HG03571 (cell line): ENCODE measurements around the gene PLEKHA6.

Experiments used
- ATAC-seq: cut with Tn5 transposase; IDR thresholded peaks from one replicate; pipeline ENCODE4 v1.9.1; 2021; ENCODE audit not compliant: unreplicated experiment

PLEKHA6 gene

DNA sequence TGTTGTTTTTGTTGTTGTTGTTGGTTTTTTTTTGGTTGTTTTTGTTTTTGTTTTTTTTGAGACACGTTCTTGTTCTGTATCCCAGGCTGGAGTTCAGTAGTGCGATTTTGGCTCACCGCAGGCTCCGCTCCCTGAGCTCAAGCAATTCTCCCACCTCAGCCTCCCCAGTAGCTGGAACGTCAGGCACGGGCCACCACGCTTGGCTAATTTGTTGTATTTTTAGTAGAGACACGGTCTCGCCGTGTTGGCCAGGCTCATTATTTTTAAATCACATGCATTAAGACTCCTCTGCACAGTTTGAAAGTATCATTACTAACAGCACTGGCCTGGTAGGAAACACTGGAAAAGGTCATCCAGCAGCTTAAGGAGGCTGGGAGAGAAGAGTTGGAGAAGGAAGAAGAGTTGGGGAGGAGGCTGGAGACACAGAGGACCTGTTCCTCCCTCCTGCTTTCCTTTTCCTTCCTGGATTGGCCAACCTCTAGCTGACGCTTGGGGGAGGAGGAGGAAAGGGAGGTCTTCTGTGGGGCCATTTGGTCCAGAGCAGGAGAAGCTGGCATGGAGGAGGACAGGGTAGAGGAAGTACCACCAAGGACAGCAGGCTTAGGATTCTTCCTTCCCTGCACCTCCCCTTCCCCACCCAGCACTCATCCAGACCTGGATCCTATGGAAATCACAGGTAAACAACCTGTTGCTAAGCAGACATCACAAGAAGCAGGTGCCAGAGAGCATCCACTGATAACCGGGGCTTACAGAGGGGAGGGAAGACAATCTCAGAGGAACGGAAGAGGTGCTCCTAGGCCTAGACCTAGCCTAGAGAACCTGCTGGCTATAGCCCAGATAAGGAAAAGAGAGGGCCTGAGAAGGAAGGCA lies 74.1 kb downstream of the PLEKHA6 start:
- ATAC-seq: no peak

DNA sequence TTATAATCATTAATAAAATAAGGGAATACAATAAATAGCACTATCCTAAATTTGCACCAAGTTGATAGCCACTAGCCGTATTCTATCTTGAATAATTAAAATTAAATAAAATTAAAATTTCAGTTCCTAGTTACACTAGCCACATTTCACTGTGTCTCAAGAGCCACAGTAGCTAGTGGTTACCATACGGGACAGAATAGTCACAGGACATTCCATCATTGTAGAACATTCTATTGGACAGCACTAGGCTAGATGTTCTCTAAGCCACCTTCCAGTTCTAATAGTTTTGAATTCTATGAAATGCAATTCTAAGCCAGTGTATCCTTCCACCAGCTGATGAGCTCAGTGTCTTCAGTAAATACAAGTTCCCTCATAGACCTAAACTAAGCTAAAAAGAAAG lies 74.8 kb downstream of the PLEKHA6 start:
- ATAC-seq: no peak

DNA sequence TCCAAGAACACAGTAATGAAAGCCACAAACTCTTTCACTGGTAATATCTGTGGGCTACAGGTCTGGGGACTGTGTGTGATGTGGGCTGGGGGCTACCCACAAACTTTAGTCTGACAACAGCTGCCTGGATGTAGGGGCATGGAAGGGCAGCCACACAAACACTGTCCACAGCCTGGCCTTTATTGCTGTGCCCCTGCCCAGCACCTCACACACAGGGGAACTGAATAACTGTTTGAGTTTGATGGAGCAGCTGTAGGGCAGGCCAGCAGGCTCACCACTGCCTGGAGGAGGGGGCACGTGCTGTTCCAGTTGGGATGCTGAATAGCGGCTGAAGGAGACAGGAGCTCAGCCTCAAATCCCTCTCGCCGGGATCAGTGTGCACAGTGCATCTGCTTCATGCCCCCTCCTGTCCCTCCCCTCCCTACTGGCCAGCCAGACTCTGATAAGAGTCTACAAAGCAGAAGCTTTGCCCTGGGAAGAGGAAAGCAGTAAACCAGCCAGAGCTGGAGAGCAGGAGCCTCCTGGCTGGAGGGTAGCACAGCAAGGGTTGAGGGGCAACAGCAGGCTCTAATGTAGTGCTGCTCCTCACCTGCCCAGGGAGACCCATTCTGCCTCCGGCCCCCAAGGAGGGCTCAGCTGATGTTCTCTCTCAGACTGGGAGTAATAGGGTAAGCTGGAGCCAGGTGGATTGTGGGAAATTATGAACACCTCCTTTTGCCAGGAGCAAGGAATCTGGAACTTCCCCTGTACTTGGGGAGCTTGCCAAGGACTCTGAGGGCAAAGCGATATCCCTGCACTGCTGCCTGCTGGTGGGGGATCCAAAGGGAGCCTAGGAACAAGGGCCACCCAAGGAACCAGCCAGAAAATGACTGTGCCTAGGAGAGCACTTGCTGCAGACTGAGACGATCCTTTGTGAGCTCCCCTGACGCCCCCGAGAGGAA lies 75.7 kb downstream of the PLEKHA6 start:
- ATAC-seq: no peak

DNA sequence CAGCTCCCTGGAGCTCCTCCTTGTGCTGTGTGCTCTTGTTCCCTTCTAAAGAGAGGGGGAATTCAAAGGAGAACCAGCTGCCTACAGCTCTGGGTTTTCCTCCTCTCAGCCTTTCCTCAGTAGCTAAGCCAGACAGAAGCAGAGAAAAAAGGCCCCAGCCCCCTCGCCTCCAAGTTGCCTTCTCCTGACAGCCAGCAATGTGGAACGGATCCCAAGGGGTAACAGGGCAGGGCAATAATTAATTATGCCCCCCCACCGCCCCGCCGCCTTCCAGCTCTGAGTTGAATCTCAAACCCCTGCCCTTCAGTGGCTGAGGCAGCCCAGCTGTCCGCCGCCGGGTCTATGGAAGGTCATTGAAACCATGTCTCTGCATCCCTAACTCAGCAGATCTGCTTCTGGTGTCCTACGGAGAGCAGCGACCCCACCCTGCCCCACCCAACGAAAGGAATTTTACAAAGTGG lies 76.9 kb downstream of the PLEKHA6 start:
- ATAC-seq: no peak

DNA sequence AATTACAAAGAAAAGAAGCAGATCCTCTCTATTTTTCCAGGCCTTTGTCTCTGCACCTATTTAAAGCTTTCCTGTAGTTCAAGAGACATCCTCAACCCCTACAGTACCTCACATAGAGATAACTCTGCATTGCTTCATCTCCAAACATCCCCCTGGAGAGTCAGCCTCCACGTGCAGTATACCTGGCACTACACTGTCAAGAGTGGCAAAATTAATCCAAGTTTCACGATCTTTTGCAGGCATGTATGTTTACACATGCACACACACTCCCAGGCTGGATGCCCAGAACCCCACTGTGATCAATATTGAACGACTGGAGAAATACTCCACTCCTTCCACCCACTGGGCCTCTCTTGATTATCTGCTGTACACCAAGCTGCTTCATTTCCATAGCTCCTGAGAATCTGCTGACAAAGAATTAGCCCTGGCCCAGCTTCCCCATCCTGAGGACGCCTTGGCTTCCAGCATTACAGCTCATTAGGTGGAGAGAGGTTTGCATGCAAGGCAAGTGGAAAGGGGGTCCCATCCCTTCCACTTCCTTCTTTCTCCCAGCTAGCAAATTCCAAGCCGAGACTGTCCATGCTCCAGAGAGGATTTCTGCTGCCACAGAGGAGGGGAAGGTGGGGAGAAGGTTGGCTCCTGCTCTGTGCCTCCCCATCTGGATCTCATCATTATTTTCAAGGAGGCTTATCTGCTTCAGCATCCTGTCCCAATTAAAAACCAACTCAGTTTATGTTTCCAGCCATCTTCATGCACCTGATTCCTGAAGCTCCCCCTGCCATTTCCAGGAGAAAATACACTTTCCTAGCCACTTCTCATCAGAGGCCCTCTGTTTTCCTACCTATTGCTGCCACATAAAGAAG lies 79.4 kb downstream of the PLEKHA6 start:
- no peak for ATAC-seq

DNA sequence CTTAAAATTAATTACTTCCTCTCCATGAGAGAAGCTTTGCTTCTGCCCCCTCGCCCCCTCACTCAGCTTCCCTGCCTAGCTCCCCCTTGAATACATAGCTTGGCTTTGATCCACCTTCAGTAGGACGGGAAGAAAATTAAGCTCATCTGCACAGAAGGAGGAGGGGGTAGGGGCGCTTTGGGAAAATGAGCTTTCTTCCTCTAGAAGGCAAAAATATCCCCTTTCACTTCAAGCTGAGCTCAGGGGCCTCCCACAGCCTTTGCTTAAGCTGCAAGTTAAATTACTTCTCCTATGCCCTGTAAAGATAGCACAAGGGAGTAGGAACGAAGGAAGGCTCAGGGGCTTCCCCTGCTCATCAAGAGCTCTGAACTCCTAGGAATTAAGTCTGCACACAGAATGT lies 80.8 kb downstream of the PLEKHA6 start:
- ATAC-seq: no peak

DNA sequence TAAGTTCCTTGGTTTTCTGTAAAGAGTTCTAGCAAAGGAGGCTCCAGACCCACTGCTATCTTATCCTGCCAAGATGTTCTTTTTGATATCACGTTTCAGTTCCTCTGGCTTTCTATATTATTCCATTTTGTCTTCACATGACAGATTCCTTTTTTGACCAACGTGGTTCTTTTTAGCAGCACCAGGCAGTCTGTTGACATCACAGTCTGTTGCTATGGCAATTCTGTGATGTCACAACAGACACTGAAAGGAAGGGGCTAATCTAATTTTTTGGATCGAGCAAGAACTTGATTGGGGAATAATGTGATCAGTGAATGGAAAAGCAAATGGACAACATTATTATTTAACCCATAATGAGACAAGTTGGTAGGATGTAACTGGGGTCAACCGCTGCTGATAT lies 81.5 kb downstream of the PLEKHA6 start:
- no peak for ATAC-seq

DNA sequence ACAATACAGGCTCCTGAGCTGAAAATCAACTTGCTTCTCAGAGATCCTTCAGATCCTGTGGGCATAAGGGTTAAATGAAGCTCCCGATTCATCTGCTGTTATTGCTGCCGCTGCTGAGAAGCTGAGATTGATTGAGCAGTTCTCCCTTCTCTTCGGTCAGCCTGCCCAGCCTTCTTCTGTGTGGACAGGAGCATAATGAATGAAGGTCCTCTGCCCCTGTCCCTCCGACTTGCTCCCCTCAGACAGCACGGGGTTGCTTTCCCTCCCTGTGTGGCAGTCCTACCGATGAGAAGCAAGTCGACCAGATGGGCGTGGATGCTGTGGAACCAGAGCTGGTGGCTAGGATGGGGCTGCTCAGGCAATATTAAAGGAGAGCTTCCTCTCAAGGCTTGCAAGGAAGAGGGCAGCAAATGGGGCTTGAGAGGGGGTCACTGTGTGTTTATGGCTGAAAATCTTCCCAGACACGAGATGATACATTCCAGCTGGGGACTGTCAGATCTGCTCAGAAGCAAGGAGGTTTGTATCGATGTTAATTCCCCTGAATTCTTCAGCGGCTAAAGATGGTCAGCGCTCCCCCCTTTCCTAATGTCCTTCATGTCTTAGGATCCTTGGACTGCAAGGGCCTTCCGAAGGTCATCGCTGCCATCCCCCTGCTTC lies 82.0 kb downstream of the PLEKHA6 start:
- no peak for ATAC-seq

DNA sequence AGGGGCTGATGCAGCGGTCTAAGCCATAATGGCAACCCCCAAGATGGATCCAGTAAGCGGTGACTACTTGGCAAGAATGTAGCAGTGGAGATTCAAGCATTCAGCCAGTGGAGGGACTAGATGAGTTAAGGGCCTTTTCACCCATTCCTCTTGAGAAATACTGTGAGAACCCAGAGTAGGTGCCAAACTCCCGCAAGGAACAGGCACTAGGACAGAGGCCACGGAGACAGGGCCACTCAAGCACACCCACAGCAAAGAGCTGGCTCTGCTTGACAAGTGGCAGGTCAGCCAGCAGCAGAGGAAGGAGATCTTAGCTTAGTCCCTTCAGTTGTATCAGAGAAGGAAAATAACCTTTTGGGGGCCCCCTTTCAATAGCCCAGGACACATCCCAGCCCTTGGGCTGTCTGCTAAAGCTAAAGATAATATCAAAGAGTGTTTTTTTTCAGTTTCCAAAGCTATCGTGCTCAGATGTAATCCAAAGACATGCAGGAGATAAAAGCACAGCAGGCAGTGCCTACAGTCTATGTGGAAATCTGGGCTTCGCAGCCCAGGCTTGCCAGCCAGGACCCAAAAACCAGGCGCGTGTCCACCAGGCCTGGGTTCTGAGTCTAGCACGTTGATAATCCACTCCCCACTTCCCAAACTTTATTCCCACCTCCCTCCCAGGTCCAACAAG lies 83.9 kb downstream of the PLEKHA6 start:
- no peak for ATAC-seq

DNA sequence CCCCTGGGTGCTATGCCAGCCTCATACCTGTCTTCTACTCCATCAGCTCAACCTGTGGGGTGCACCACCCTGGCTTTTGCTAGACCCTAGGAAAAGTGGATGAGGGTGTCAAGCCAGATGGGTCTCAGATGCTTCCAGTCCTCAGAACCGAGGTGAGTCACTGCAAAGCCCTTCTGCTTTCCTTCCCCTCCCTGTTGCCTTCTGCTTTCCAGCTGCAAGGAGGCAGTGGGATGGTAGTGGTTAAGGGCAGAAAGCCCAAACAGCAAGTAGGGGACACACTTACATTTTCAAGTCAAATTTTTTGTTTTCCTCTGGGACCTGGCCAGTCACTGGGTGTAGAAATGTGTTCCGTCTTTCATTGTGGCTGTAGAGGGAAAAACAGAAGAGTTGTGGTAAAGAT lies 85.3 kb downstream of the PLEKHA6 start:
- ATAC-seq: no peak

DNA sequence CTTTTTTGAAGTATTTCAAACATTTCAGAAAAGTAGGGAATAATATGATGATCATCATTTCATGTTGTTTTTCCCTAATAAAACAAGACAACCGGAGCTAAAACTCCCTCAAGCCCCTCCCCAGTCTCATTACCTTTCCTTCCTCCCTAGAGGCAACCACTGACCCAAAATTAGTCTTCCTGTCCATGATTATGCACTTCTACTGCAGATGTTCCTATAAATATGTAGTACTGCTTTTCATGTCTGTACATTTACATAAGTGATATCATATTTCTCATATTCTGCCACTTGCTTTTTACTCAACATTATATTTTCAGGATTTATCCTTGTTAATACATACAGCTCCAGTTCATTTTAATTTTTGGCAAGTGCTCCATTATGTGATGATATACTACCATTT lies 87.2 kb downstream of the PLEKHA6 start:
- ATAC-seq: no peak

DNA sequence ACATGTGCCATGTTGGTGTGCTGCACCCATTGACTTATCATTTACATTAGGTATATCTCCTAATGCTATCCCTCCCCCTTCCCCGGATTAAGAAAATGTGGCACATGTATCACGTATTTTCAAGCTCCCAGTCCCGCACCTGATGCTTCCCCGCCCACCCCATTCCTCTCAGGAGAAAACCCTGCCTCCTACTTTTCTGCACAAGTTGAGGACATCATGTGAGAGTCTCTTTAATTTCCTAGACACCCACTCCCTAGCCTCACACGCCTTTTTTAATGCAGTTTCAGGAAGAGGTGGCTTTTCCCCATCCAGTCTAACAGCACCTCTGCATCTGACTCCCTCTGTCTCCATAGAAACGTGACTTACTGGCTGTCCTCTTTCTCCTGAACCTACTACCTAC lies 87.8 kb downstream of the PLEKHA6 start:
- ATAC-seq: no peak

DNA sequence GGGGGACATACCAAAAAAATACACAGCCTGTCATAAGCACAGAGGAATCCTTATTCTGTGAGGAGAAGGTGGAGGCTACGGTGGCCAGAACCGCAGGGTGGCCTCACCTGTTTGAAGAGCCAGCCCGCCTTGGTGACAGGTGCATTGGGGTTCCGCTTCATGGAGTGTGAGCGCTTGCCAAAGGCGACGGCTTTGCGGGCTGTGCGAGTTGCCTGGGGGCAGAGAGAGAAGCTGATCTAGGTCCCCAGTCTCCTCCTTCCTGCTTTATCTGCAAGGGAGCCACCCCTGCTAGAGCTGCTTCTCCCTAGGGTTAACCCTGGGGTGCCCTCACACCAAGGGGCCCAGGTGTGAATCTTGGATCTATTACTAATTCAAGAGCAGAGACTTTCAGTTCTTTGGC lies 91.6 kb downstream of the PLEKHA6 start:
- ATAC-seq: no peak

DNA sequence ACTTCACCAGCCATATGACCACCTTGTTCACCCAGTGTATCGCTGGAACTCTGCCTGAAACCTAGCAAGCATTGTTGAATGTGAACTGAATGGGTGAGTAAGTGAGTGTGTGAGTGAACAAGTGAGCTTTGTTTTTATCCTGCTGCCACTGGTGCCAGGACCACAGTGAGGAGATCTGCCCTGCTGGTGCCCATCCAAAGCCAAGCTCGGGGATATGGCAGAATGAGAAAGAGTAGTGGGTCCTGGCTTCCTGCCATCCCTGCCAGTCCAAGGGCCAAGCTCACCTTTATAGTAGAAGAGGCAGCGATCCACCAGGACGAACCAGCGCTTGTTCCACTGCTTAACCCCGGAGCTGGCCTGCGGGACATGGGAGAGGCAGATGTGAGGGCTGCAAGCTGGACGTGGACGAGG lies 92.5 kb downstream of the PLEKHA6 start:
- ATAC-seq: no peak

DNA sequence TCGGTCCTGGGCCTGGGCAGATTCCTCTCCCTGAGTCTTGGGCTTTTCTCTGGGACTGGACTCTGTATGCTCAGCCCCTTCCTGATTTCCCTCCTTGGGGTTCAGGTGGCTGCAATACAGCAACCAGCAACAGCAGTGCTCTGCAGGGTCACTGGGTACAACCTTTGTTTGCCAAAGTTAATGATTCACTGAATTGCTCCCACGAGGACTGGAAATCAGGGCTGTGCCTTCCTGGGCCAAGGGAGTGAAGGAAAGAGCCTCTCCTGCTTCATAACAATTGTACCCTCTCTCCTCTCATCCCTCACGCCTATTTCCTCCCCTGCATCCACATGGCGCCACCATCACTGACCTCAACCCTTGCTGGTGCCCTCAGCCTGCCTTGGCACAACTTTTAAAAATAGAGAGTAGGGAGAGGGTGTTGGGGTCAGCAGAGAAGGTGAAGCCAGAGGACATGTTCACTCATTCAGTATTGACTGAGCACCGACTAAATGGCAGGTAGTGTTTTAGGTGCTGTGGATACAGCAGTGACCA lies 93.2 kb downstream of the PLEKHA6 start:
- no peak for ATAC-seq

DNA sequence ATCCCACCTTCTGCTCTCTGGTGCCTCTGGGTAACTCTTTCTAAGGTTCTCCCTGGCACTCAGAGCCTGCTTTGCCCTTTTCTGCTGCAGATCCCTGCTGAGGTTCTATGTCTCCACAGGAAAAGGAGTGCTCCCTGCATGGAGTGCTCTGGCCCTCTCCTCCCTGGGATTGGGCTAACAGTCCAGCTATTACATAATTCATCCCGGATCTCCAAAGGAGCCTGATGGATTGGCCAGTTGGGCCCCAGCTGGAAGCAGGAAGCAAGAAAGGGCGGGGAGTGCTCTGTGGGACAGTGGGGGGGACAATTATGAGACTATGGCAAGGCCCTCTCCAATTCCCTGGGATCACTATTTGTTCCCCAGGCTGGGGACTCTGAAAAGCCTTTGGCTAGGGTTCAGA lies 94.1 kb downstream of the PLEKHA6 start:
- no peak for ATAC-seq

DNA sequence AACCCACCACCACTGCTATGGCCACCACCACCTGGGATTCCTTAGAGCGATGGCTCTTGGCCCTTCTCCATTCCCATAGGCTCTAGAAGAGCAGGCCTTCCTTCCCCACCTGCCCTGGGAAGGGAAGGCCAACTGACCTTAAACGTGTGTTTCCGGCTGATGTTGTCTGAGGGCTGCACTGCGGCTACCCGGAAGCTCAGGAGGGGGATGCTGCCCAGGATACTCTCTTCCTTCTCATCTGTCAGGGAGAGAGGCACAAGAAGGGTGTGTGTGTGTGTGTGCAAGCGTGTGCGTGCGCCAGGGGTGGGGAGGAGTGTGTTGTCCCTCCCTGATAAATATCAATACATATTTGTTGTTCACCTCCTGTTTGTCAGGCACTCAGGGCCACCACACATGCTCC lies 94.9 kb downstream of the PLEKHA6 start:
- ATAC-seq: no peak

DNA sequence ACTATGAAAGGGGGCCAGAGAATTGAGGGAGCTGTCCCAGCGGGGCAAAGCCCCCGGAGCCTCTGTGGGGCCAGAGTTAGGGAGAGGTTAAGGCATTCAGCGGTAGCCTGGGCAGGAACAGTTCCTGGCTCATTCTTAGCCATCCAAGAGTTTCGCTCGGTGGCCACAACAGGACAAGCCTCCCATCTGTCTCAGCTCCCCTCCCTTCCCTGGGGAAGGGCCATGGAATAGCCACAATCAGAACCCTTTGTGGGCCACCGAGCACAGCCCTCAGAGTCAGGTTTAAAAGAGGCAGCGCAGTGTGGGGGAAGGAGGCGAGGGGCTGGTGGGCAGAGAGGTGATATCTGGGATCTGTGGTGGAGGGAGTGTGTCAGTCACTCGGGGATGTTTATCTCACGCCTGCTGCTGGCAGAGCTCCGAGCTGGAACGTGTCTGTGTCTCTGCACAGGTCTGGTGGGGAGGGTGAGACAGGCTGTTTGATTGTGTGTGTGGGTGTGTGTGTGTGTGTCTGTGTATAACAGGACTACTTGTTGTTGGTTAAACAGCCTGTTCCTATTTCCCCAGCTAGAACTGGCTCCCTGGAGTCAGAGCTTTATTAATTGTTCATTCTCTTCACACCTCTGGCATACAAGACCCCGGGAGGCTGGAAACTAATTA lies 96.3 kb downstream of the PLEKHA6 start:
- no peak for ATAC-seq
